Spleen (tissue), 11 donors: ENCODE data around the gene PARD3. TPM values are rescaled to one million over a fixed set of nuclear protein-coding genes. Genes with fewer than 3 reads are reported as not detected.
A peak's percentile ranks its signal among the peaks of the same experiment; 100 is the strongest.

Experiments
- DNase-seq: peaks from one replicate; pipeline ENCODE4 v3.0.0-alpha.2; 2020
- H3K27ac ChIP-seq, 8 donors: fragments of 200-600 bp; sonication (generic) in 7 of 8; 1 replicate in 4 of 8; 2 replicates in 4 of 8; pipeline versions ENCODE4 v1.5.0 to v1.8.0; 2016 to 2021; ENCODE audit warnings: inconsistent platforms in 4 of 8, mild to moderate bottlenecking in 4 of 8, moderate library complexity in 1 of 8
- H3K27me3 ChIP-seq, 7 donors: fragments of 200-600 bp; sonication (generic) in 6 of 7; replicated peaks in 1 of 7; 1 replicate in 4 of 7; 2 replicates in 3 of 7; pipeline versions ENCODE4 v1.5.0 to v1.8.0; 2016 to 2021; ENCODE audit warnings: inconsistent platforms in 3 of 7, mild to moderate bottlenecking in 1 of 7
- H3K36me3 ChIP-seq, 6 donors: fragments of 200-600 bp; sonication (generic) in 5 of 6; 1 replicate in 4 of 6; 2 replicates in 2 of 6; pipeline versions ENCODE4 v1.5.0 to v1.8.0; 2016 to 2021; ENCODE audit warnings: inconsistent platforms in 2 of 6
- H3K4me1 ChIP-seq, 6 donors: fragments of 200-600 bp; sonication (generic) in 5 of 6; 1 replicate in 3 of 6; 2 replicates in 3 of 6; pipeline versions ENCODE4 v1.5.0 to v1.8.0; 2016 to 2021; ENCODE audit warnings: inconsistent platforms in 3 of 6
- H3K4me3 ChIP-seq, 8 donors: fragments of 200-600 bp; sonication (generic) in 7 of 8; 1 replicate in 4 of 8; 2 replicates in 4 of 8; pipeline versions ENCODE4 v1.5.0 to v1.8.0; 2016 to 2021; ENCODE audit warnings: inconsistent platforms in 4 of 8, mild to moderate bottlenecking in 4 of 8, moderate library complexity in 2 of 8
- H3K9me3 ChIP-seq, 8 donors: fragments of 200-600 bp; sonication (generic) in 7 of 8; 1 replicate in 4 of 8; 2 replicates in 4 of 8; pipeline versions ENCODE4 v1.5.0 to v1.8.0; 2016 to 2021; ENCODE audit warnings: inconsistent platforms in 4 of 8
- POLR2A ChIP-seq, 3 donors: fragments of 450-650 bp; IDR thresholded peaks; one replicate each; pipeline ENCODE4 v1.5.1; 2017; ENCODE audit warnings: antibody characterized with exemption in 3 of 3, mild to moderate bottlenecking in 1 of 3
- POLR2AphosphoS5 ChIP-seq, 3 donors: sonication (generic); formaldehyde crosslinking; IDR thresholded peaks; one replicate each; pipeline ENCODE4 v1.5.1; 2017; ENCODE audit warnings: antibody characterized with exemption in 3 of 3
- WGBS, 5 donors: extraction: QIAGEN DNeasy Blood & Tissue Kit in 3 of 5; methylation state at CpG; one replicate each; pipeline versions ENCODE4 v1.1.5 to v1.1.7; 2013 to 2018; 5-methylcytosine and 5-hydroxymethylcytosine counted together
- intact Hi-C: fragments of 100-400 bp; cut with DNase I; formaldehyde crosslinking; loops from one replicate; pipeline ENCODE4 v1.15.0; 2023; ENCODE audit warnings: low total_unique reads
- polyA plus RNA-seq, 3 donors: library from polyadenylated mRNA; stranded (reverse); fragments of 200-250 nt; gene quantifications; one replicate each; pipeline ENCODE4 v1.2.1, GENCODE V29; 2013
- total RNA-seq, 7 donors: library from RNA; depleted of rRNA in 3 of 7; stranded (reverse); fragments of >200 nt in 3 of 7; fragmentation: NEBNext Ultra II Directional in 4 of 7; extraction: Animal tissue kit (Norgen Biotek cat#: 25700) in 4 of 7; gene quantifications; one replicate each; pipeline versions ENCODE4 v1.1.0 to v1.2.1, GENCODE V29; 2016 to 2021
- TF ChIP-seq, protein P1 (sequence below), 11 experiments: fragments of 200-600 bp in 7 of 11; fragments of 450-650 bp in 4 of 11; sonication (generic) in 4 of 11; IDR thresholded peaks in 8 of 11; conservative IDR thresholded peaks in 3 of 11; 1 replicate in 7 of 11; 2 replicates in 4 of 11; pipeline versions ENCODE4 v1.4.0 to v1.8.0; 2016 to 2021; ENCODE audit warnings: antibody characterized with exemption in 11 of 11, inconsistent platforms in 4 of 11, mild to moderate bottlenecking in 1 of 11
- donor health status: healthy with polysubstance abuse.
- donor health status: DM: no; HTN: no; CAD: no; lungs with moderate emphysema.
- donor health status: DM: no; HTN: no; CAD: no.
- donor health status: Bipolar disorder and iron deficiency.
- donor health status: healthy.
- donor health status: DM: no; HTN: no; CAD: no.
- donor health status: DM: yes; HTN: yes; CAD: no.

The PARD3 gene
- total and polyA plus RNA-seq, 10 donors, result 2.8 to 18.9 (median 10.8) TPM

DNA sequence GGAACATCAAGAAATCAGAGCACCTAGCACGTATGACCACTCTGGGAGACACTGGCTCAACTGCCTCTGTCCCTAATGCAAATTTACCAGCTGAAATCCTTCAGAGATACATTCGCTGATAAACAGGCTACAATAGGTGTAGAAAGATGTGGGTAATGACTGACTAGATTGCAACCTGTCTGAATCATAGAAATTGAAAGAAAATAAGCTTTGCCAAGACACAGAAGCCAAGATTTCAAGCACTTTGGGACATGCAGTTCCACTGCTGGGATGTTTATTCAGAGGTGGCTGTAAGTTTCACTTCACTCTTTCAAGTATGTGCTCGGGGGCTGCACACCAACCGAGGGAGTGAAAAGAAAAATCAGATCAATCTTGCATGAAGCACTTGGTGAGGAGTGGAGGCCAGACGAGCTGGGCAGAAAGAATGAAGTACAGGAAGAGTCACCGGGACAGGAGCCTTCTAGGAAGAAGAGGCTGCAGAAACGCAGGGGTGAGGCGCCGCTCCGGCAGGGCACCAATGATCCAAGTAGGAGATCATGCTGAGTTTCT lies 276.7 kb downstream of the PARD3 start:
- no peak for DNase-seq
- intact Hi-C loops, result no loop called here

DNA sequence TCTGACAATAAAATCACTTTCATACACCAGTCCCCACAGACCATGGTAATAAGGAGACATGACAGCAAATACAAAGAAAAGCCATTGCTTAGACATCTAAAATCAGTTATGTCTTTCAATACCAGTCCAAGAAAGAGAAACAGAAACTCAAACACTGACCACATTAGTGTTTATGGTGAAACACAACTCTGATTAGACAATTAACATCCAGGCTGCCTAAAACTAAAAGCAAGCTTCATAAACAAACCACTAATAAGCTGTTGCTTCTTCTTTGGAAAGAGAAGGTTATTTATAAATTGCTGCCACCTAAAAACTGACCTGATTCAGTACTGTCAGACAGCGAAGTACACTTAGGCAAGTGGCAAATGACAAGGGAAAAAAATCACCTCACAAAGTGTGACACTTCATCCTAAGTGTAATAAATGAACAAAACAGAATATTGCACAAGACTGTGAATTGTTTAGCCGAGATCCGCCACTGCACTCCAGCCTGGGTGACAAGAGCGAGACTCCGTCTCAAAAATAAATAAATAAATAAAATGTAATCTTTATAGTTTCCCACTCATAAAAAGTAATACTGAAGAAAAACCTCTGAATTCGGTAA lies 277.4 kb downstream of the PARD3 start:
- Histone ChIP-seq H3K9me3 (no peaks in the 10 kb centered on the region), H3K27ac (peak overlapping the region in 5 of 8 donors; percentile 20 to 79 (median 66)), H3K4me1 (peaks cover 0 to 15% (median 10%) of the 10 kb centered on the region in 6 donors), H3K4me3 (peak overlapping the region in 4 of 8 donors; percentile 9 to 59 (median 26)), H3K36me3 (no peaks in the 10 kb centered on the region), H3K27me3 (no peaks in the 10 kb centered on the region)
- no peak for TF ChIP-seq POLR2A (IDR thresholded peaks at IDR 0.05)
- no peak for TF ChIP-seq POLR2AphosphoS5 (IDR thresholded peaks at IDR 0.05)
- TF ChIP-seq, protein P1, sequence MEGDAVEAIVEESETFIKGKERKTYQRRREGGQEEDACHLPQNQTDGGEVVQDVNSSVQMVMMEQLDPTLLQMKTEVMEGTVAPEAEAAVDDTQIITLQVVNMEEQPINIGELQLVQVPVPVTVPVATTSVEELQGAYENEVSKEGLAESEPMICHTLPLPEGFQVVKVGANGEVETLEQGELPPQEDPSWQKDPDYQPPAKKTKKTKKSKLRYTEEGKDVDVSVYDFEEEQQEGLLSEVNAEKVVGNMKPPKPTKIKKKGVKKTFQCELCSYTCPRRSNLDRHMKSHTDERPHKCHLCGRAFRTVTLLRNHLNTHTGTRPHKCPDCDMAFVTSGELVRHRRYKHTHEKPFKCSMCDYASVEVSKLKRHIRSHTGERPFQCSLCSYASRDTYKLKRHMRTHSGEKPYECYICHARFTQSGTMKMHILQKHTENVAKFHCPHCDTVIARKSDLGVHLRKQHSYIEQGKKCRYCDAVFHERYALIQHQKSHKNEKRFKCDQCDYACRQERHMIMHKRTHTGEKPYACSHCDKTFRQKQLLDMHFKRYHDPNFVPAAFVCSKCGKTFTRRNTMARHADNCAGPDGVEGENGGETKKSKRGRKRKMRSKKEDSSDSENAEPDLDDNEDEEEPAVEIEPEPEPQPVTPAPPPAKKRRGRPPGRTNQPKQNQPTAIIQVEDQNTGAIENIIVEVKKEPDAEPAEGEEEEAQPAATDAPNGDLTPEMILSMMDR (IDR thresholded peaks at IDR 0.05 in 8 of 11, conservative IDR thresholded peaks at IDR 0.05 in 3 of 11), result no peak
- no peak for DNase-seq
- WGBS, 5 donors, result 68 to 82% (median 79%) methylated on average over 6 of the region's 6 CpGs
- intact Hi-C loops, result no loop called here

More for the DNA sequence above, 276.7 kb downstream of the PARD3 start:
- WGBS, 5 donors, result 35 to 74% (median 63%) methylated on average over 10 of the region's 10 CpGs
- TF ChIP-seq POLR2AphosphoS5 (IDR thresholded peaks at IDR 0.05), result peak in 1 of 3 donors; percentile 19
- TF ChIP-seq, protein P1 (IDR thresholded peaks at IDR 0.05 in 8 of 11, conservative IDR thresholded peaks at IDR 0.05 in 3 of 11), result no peak
- H3K4me3 ChIP-seq, result peak overlapping the region in 7 of 8 donors; percentile 9 to 59 (median 12)
- peak overlapping the region in 7 of 8 donors; percentile 20 to 79 (median 74) for H3K27ac ChIP-seq
- peaks cover 0 to 15% (median 10%) of the 10 kb centered on the region in 6 donors for H3K4me1 ChIP-seq
- H3K36me3 ChIP-seq, result no peaks in the 10 kb centered on the region
- no peaks in the 10 kb centered on the region for H3K27me3 ChIP-seq
- H3K9me3 ChIP-seq, result no peaks in the 10 kb centered on the region

- Histone ChIP-seq H3K27ac (no peak overlapping the region), H3K36me3 (no peaks in the 10 kb centered on the region), H3K27me3 (no peaks in the 10 kb centered on the region), H3K4me1 (peaks cover 0 to 15% (median 10%) of the 10 kb centered on the region in 6 donors), H3K9me3 (peaks cover 0 to 11% (median 4%) of the 10 kb centered on the region in 8 donors), H3K4me3 (no peak overlapping the region)
- TF ChIP-seq, protein P1 (IDR thresholded peaks at IDR 0.05 in 8 of 11, conservative IDR thresholded peaks at IDR 0.05 in 3 of 11), result no peak
- no peak for TF ChIP-seq POLR2A (IDR thresholded peaks at IDR 0.05)
- intact Hi-C loops, result no loop called here
- no peak for DNase-seq
- WGBS, 5 donors, result 80 to 85% (median 82%) methylated on average over 4 of the region's 4 CpGs
Measured at GRCh38 chr10:34535872-34536271, 279.2 kb downstream of the PARD3 start.

GRCh38 chr10:34530778-34531177 lies 284.3 kb downstream of the PARD3 start:
- Histone ChIP-seq H3K4me1 (peaks cover 0 to 4% (median 0%) of the 10 kb centered on the region in 6 donors), H3K27me3 (no peaks in the 10 kb centered on the region), H3K9me3 (peaks cover 0 to 15% (median 5%) of the 10 kb centered on the region in 8 donors), H3K36me3 (no peaks in the 10 kb centered on the region), H3K27ac (no peak overlapping the region), H3K4me3 (no peak overlapping the region)
- intact Hi-C loops, result no loop called here
- WGBS, 5 donors, result 65 to 87% (median 76%) methylated on average over 4 of the region's 4 CpGs
- TF ChIP-seq POLR2AphosphoS5 (IDR thresholded peaks at IDR 0.05), result no peak
- no peak for TF ChIP-seq POLR2A (IDR thresholded peaks at IDR 0.05)
- TF ChIP-seq, protein P1 (IDR thresholded peaks at IDR 0.05 in 8 of 11, conservative IDR thresholded peaks at IDR 0.05 in 3 of 11), result no peak
- no peak for DNase-seq
